Lower leg skin (tissue), 4 donors: ENCODE measurements around the gene A2ML1. TPM values are rescaled to one million over a fixed set of nuclear protein-coding genes. Genes with fewer than 3 reads are reported as not detected.

Source experiments
- DNase-seq, 2 donors: peaks; one replicate each; pipeline ENCODE4 v3.0.0-alpha.2; 2019; ENCODE audit warnings: low spot score in 2 of 2
- H3K4me3 ChIP-seq: fragments of 200-600 bp; sonication (generic); 2 replicates; pipeline ENCODE4 v1.5.1; 2017; ENCODE audit warnings: mild to moderate bottlenecking, low read depth; ENCODE audit not compliant: poor library complexity, severe bottlenecking
- CTCF ChIP-seq, 3 donors: fragments of 450-650 bp; IDR thresholded peaks; one replicate each; pipeline ENCODE4 v1.5.1; 2016; ENCODE audit warnings: antibody characterized with exemption in 3 of 3, mild to moderate bottlenecking in 3 of 3, moderate library complexity in 2 of 3
- POLR2A ChIP-seq, 2 donors: fragments of 450-650 bp; IDR thresholded peaks; one replicate each; pipeline ENCODE4 v1.6.1; 2016 to 2017; ENCODE audit warnings: antibody characterized with exemption in 2 of 2, mild to moderate bottlenecking in 1 of 2, moderate library complexity in 1 of 2
- WGBS, 2 donors: methylation state at CpG; one replicate each; pipeline ENCODE4 v1.1.5; 2018; 5-methylcytosine and 5-hydroxymethylcytosine counted together
- intact Hi-C: fragments of 100-400 bp; cut with DNase I; formaldehyde crosslinking; loops from one replicate; pipeline ENCODE4 v1.15.0; 2023; ENCODE audit warnings: low total_unique reads
- total RNA-seq, 4 donors: library from RNA; depleted of rRNA; stranded (reverse); fragments of >200 nt; gene quantifications; one replicate each; pipeline ENCODE4 v1.1.0, GENCODE V29; 2016

A2ML1 gene
- total RNA-seq, 4 donors from 2014 or later = 124 to 341 (median 216) TPM

DNA sequence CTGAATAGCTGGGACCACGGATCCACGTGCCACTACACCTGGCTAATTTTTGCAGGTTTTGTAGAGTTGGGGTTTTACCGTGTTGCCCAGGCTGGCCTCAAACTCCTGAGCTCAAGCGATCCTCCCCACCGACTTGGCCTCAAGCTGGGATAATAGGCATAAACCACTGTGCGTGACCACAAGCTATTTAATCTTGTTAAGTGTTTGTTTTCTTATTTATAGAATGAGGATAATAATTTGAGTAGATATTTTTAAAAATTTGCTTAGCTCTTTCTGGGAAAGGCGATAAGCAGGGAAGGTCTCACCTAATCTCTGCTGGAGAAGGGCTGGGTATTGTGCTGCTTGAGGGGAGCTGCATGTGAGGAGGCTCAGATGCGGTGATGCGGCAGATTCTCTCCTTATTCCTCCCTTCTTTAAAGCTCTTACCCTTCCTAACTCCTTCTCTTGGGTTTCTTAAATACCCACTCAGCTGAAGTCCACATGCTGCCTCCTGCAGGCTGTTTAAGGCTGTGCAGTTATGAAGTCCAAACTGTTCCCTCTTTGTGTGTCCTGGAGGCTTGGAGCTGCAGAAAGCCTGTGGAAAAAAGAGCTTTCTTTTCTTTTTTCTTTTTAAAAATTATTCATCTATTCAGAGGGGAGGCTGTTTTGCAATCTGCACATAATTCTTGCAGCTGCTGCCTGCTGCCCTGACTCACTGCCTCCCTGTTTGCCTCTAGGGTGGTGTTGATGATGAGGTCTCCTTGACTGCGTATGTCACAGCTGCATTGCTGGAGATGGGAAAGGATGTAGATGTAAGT is 37.9 kb downstream of the A2ML1 start:
- WGBS, 2 donors = 77 to 81% methylated on average over 10 of the region's 10 CpGs
- intact Hi-C loops = no loop called here
- DNase-seq = peak in 1 of 2 donors; percentile 80
- no peak overlapping the region for H3K4me3 ChIP-seq
- no peak for TF ChIP-seq POLR2A (IDR thresholded peaks at IDR 0.05)
- no peak for TF ChIP-seq CTCF (IDR thresholded peaks at IDR 0.05)

GRCh38 chr12:8866429-8866828 is 44.0 kb downstream of the A2ML1 start:
- intact Hi-C loops = no loop called here
- H3K4me3 ChIP-seq = no peak overlapping the region
- WGBS, 2 donors = 70 to 77% methylated on average over 2 of the region's 2 CpGs
- no peak for TF ChIP-seq CTCF (IDR thresholded peaks at IDR 0.05)
- TF ChIP-seq POLR2A (IDR thresholded peaks at IDR 0.05) = no peak
- no peak for DNase-seq

GRCh38 chr12:8867009-8867408 is 44.6 kb downstream of the A2ML1 start:
- TF ChIP-seq CTCF (IDR thresholded peaks at IDR 0.05) (no peak), POLR2A (IDR thresholded peaks at IDR 0.05) (no peak)
- H3K4me3 ChIP-seq = no peak overlapping the region
- DNase-seq = no peak
- intact Hi-C loops = no loop called here

GRCh38 chr12:8867786-8868185 is 45.4 kb downstream of the A2ML1 start:
- TF ChIP-seq CTCF (IDR thresholded peaks at IDR 0.05) = no peak
- no peak for TF ChIP-seq POLR2A (IDR thresholded peaks at IDR 0.05)

GRCh38 chr12:8870586-8870985 is 48.2 kb downstream of the A2ML1 start:
- intact Hi-C loops = loop anchor here (10.0 kb wide), 1 partner anchor 296 kb away; no protein-coding TSS in a partner anchor

More at GRCh38 chr12:8867786-8868185, 45.4 kb downstream of the A2ML1 start:
- intact Hi-C loops = no loop called here
- H3K4me3 ChIP-seq = no peak overlapping the region
- WGBS, 2 donors = 85 to 90% methylated on average over 6 of the region's 6 CpGs
- peak in 1 of 2 donors; percentile 28 for DNase-seq

More at GRCh38 chr12:8870586-8870985, 48.2 kb downstream of the A2ML1 start:
- DNase-seq = peak in 1 of 2 donors; percentile 3
- H3K4me3 ChIP-seq = no peak overlapping the region
- 69 to 89% methylated on average over 1 of the region's 1 CpG for WGBS, 2 donors
- TF ChIP-seq CTCF (IDR thresholded peaks at IDR 0.05) (no peak), POLR2A (IDR thresholded peaks at IDR 0.05) (no peak)
